K562 (cell line): ENCODE measurements around the gene XRN2. TPM values are rescaled to one million over a fixed set of nuclear protein-coding genes. Genes with fewer than 3 reads are reported as not detected.

Source experiments
- ATAC-seq: fragments of 200-7000 bp; cut with Tn5 transposase; 3 replicates; pipeline ENCODE4 v1.9.1; 2020; ENCODE audit warnings: moderate library complexity
- BruUV-seq: library from RNA; stranded (reverse); fragments of 400-500 nt; replicated peaks from 2 replicates; lab custom pipeline; 2021; lab: Mats Ljungman, UMichigan
- CTCF ChIA-PET: fragments of 300-600 bp; formaldehyde crosslinking; extraction: SDS; loops from one replicate; lab custom pipeline; 2021; ENCODE audit warnings: low intra/inter-chr PET ratio; lab: Yijun Ruan, JAX
- POLR2A ChIA-PET: fragments of 300-600, 350-650 bp; sonication (Branson Sonifier 250); formaldehyde crosslinking; extraction: SDS; loops from one replicate; lab custom pipeline; 2021; ENCODE audit warnings: antibody characterized with exemption, inconsistent platforms; lab: Yijun Ruan, JAX
- DNase-seq, 4 experiments: peaks; one replicate each; pipeline versions ENCODE4 v3.0.0 to v3.0.0-alpha.2; 2011 to 2018; ENCODE audit warnings: low spot score in 3 of 4, mixed read lengths in 3 of 4; ENCODE audit errors: extremely low read depth in 1 of 4
- FAIRE-seq: peaks from 2 replicates; lab custom pipeline; 2011; peaks lifted over from hg19 to GRCh38; lab: Jason Lieb, UNC
- H2AFZ ChIP-seq: 2 replicates; pipeline ENCODE4 v1.6.0; 2011; ENCODE audit warnings: low read depth, low read length, control low read depth, inconsistent platforms
- H3K27ac ChIP-seq: fragments of 200-600 bp; 3 replicates; pipeline ENCODE4 v1.8.0; 2011; ENCODE audit warnings: low read depth, mild to moderate bottlenecking, control low read depth, inconsistent platforms, low read length, moderate library complexity, mixed read lengths; ENCODE audit errors: extremely low read depth
- H3K27me3 ChIP-seq, 2 experiments: fragments of 300-600 bp in 1 of 2; 2 replicates in 1 of 2; 3 replicates in 1 of 2; pipeline versions ENCODE4 v1.6.0 to v1.8.0; 2011; ENCODE audit warnings: inconsistent platforms in 2 of 2, low read length in 2 of 2, mild to moderate bottlenecking in 1 of 2, mixed read lengths in 1 of 2, moderate library complexity in 1 of 2; ENCODE audit not compliant: control insufficient read depth in 2 of 2, insufficient read depth in 2 of 2
- H3K36me3 ChIP-seq: fragments of 300-600 bp; 3 replicates; pipeline ENCODE4 v1.8.0; 2011; ENCODE audit warnings: mild to moderate bottlenecking, low read length, inconsistent platforms; ENCODE audit not compliant: control insufficient read depth, insufficient read depth
- H3K4me1 ChIP-seq, 2 experiments: fragments of 200-600 bp in 1 of 2; replicated peaks in 1 of 2; 2 replicates in 1 of 2; 3 replicates in 1 of 2; pipeline versions ENCODE4 v1.5.1 to v1.8.0; 2011; ENCODE audit warnings: inconsistent platforms in 2 of 2, low read length in 2 of 2, mild to moderate bottlenecking in 1 of 2, mixed read lengths in 1 of 2, moderate library complexity in 1 of 2; ENCODE audit not compliant: control insufficient read depth in 2 of 2, insufficient read depth in 2 of 2
- H3K4me2 ChIP-seq: 2 replicates; pipeline ENCODE4 v1.6.1; 2011; ENCODE audit warnings: low read length, control low read depth, inconsistent platforms, mixed read lengths; ENCODE audit not compliant: insufficient read depth
- H3K4me3 ChIP-seq: fragments of 200-600 bp; sonication (generic), shearing (Covaris generic); 2 replicates; pipeline ENCODE4 v1.5.1; 2016; ENCODE audit warnings: control low read depth, inconsistent platforms
- H3K79me2 ChIP-seq: fragments of 200-600 bp; 3 replicates; pipeline ENCODE4 v1.8.0; 2011; ENCODE audit warnings: low read length, inconsistent platforms; ENCODE audit not compliant: control insufficient read depth, insufficient read depth
- H3K9ac ChIP-seq, 2 experiments: 2 replicates each; pipeline versions ENCODE4 v1.6.0 to v1.6.1; 2011; ENCODE audit warnings: low read depth in 2 of 2, low read length in 2 of 2, control low read depth in 1 of 2, inconsistent platforms in 1 of 2, mild to moderate bottlenecking in 1 of 2, mixed read lengths in 1 of 2; ENCODE audit not compliant: insufficient read depth in 1 of 2
- H3K9me1 ChIP-seq: one replicate; pipeline ENCODE4 v1.6.0; 2011; ENCODE audit warnings: inconsistent platforms, mild to moderate bottlenecking, low read length, moderate library complexity; ENCODE audit not compliant: control insufficient read depth, insufficient read depth
- H3K9me3 ChIP-seq: replicated peaks from 2 replicates; pipeline ENCODE4 v1.5.1; 2011; ENCODE audit warnings: low read depth, low read length, inconsistent platforms; ENCODE audit not compliant: control insufficient read depth, insufficient read depth
- H4K20me1 ChIP-seq: replicated peaks from 2 replicates; pipeline ENCODE4 v1.6.1; 2011; ENCODE audit warnings: low read length, inconsistent platforms, mixed read lengths; ENCODE audit not compliant: control insufficient read depth, insufficient read depth
- CBFA2T3 ChIP-seq: fragments of 450-650 bp; IDR thresholded peaks from 2 replicates; pipeline ENCODE4 v1.6.1; 2017
- CCNT2 ChIP-seq: IDR thresholded peaks from 2 replicates; pipeline ENCODE4 v1.6.1; 2011; ENCODE audit warnings: borderline replicate concordance, low read depth, mild to moderate bottlenecking, moderate library complexity, mixed read lengths, low read length; ENCODE audit not compliant: insufficient read length; ENCODE audit errors: extremely low read depth
- CTCF ChIP-seq, 3 experiments: IDR thresholded peaks in 2 of 3; conservative IDR thresholded peaks in 1 of 3; 2 replicates each; pipeline ENCODE4 v1.5.1; 2011 to 2012; ENCODE audit warnings: low read length in 3 of 3, mild to moderate bottlenecking in 3 of 3, control low read depth in 2 of 3, improper control_type of control experiment in 1 of 3, inconsistent platforms in 1 of 3, low read depth in 1 of 3, mixed read lengths in 1 of 3, moderate library complexity in 1 of 3; ENCODE audit not compliant: insufficient read depth in 2 of 3
- DNMT1 ChIP-seq: fragments of 450-650 bp; IDR thresholded peaks from 2 replicates; pipeline ENCODE4 v1.6.1; 2016; ENCODE audit warnings: antibody characterized with exemption, mild to moderate bottlenecking
- FOS ChIP-seq: IDR thresholded peaks from 3 replicates; pipeline ENCODE4 v1.6.1; 2011; ENCODE audit not compliant: insufficient read length; ENCODE audit errors: extremely low read depth
- FOXO4 ChIP-seq: fragments of 450-650 bp; formaldehyde crosslinking; IDR thresholded peaks from 2 replicates; pipeline ENCODE4 v1.4.0; 2020; ENCODE audit warnings: mild to moderate bottlenecking, moderate library complexity
- ILK ChIP-seq: fragments of 450-650 bp; IDR thresholded peaks from 2 replicates; pipeline ENCODE4 v1.6.1; 2016; ENCODE audit warnings: missing genetic modification characterization, low read depth, mild to moderate bottlenecking, missing compliant biosample characterization, moderate library complexity, borderline replicate concordance
- NCOA6 ChIP-seq: fragments of 450-650 bp; IDR thresholded peaks from 2 replicates; pipeline ENCODE4 v1.6.1; 2017; ENCODE audit warnings: mild to moderate bottlenecking
- NUFIP1 ChIP-seq: fragments of 450-650 bp; IDR thresholded peaks from 2 replicates; pipeline ENCODE4 v1.6.1; 2018; ENCODE audit not compliant: partially characterized antibody
- RCOR1 ChIP-seq, 2 experiments: IDR thresholded peaks; 2 replicates each; pipeline ENCODE4 v1.6.1; 2012; ENCODE audit warnings: low read depth in 2 of 2, low read length in 2 of 2, borderline replicate concordance in 1 of 2, improper control_type of control experiment in 1 of 2
- RUNX1 ChIP-seq: sonication (generic); IDR thresholded peaks from 2 replicates; pipeline ENCODE4 v1.6.1; 2016; ENCODE audit warnings: antibody characterized with exemption, low read depth
- SRSF9 ChIP-seq: fragments of 200-400 bp; formaldehyde crosslinking; IDR thresholded peaks from 2 replicates; pipeline ENCODE4 v1.6.1; 2017; ENCODE audit warnings: low read depth, low read length, borderline replicate concordance
- ZNF224 ChIP-seq: sonication (generic); formaldehyde crosslinking; IDR thresholded peaks from 2 replicates; pipeline ENCODE4 v1.8.0; 2022; ENCODE audit warnings: mild to moderate bottlenecking, missing genetic modification reagents
- WGBS: fragments of 100-300 bp; shearing (Covaris generic); methylation state at CpG from one replicate; pipeline ENCODE4 v1.1.6; 2016; ENCODE audit warnings: low coverage, mixed read lengths; ENCODE audit not compliant: insufficient coverage; ENCODE audit errors: missing lambda C conversion rate; 5-methylcytosine and 5-hydroxymethylcytosine counted together
- in situ Hi-C: fragments of 300-500 bp; cut with MboI; formaldehyde crosslinking; loops from 4 replicates; pipeline ENCODE4 v1.15.0; 2018; ENCODE audit warnings: inconsistent platforms, mixed read lengths
- intact Hi-C: fragments of 100-400 bp; cut with micrococcal nuclease; formaldehyde crosslinking; loops from 2 replicates; pipeline ENCODE4 v1.14.2; 2022
- polyA plus RNA-seq, 8 experiments: library from polyadenylated mRNA; depleted of rRNA in 4 of 8; stranded (reverse) in 5 of 8; unstranded in 3 of 8; fragments of >200 nt; fragmentation: Nextera tagmentation in 2 of 8; fragmentation: Illumina TruSeq in 1 of 8; extraction: Ambion mirVana in 2 of 8; extraction: Trizol in 1 of 8; gene quantifications; 2 replicates each; pipeline versions ENCODE4 v1.2.1 to v1.2.3, GENCODE V29; 2011 to 2014; ENCODE audit warnings: inconsistent platforms in 1 of 8, missing spikeins in 1 of 8
- total RNA-seq, 7 experiments: library from RNA; depleted of rRNA in 6 of 7; stranded (reverse); fragments of >200 nt in 6 of 7; fragmentation: Illumina TruSeq in 2 of 7; extraction: Trizol in 2 of 7; gene quantifications; 2 replicates each; pipeline versions ENCODE4 v1.2.1 to v1.2.3, GENCODE V29; 2011 to 2021; ENCODE audit warnings: low replicate concordance in 1 of 7
- TF ChIP-seq, protein P1 (sequence below): fragments of 450-650 bp; formaldehyde crosslinking; IDR thresholded peaks from 2 replicates; pipeline ENCODE4 v1.4.0; 2020; ENCODE audit warnings: mild to moderate bottlenecking
- TF ChIP-seq, protein P2 (sequence below): sonication (generic); formaldehyde crosslinking; IDR thresholded peaks from 2 replicates; pipeline ENCODE4 v1.4.0; 2020; ENCODE audit warnings: mild to moderate bottlenecking, missing genetic modification reagents

Gene XRN2
- total and polyA plus RNA-seq, 9 of the 15 experiments (the other 6 are each of a cell fraction or from before 2014, with no cell fraction given): 41.8 to 67.3 (median 51.4) TPM

DNA sequence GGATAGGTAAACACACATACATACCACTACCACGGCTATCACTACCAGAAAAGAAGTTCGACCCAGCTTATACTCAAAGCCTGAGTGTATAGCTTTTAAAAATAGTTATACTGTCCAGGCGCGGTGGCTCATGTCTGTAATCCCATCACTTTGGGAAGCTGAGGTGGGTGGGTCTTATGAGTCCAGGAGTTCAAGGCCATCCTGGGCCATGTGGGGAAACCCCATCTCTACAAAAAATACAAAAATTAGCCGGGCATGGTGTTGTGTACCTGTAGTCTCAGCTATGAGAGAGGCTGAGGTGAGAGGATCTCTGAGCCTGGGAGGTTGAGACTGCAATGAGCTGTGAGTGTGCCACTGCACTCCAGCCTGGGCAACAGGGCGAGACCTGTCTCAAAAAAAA is 61.3 kb downstream of the XRN2 start (continued):
- TF ChIP-seq FOS: no peak
- TF ChIP-seq CTCF (IDR thresholded peaks at IDR 0.05 in 2 of 3, conservative IDR thresholded peaks at IDR 0.05 in 1 of 3; ENCODE audit: insufficient read depth in 2 of 3, low read depth in 1 of 3, low read length in 3 of 3): no peak
- TF ChIP-seq, all 486 proteins: peak for 0

DNA sequence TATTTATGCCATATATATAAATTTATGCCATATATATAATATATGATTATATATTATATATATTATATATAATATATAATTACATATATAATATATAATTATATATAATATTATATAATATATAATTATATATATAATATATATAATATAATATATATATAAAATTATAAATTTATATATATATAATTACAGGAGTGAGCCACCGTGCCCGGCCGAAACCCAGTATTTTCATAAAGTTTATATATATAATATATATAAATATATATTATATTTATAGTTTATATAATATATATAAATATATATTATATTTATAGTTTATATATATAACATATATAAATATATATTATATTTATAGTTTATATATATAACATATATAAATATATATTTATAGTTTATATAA is 62.6 kb downstream of the XRN2 start:
- H3K79me2 ChIP-seq: no peaks in the 10 kb centered on the region
- 100% methylated on average over 3 of the region's 3 CpGs for WGBS
- H3K4me2 ChIP-seq: no peak overlapping the region
- H3K27me3 ChIP-seq: no peaks in the 10 kb centered on the region
- no peaks in the 10 kb centered on the region for H3K9me1 ChIP-seq
- no peak overlapping the region for H3K9ac ChIP-seq
- intact Hi-C loops (no loop called here), in situ Hi-C loops (no loop called here)
- BruUV-seq: no TSS peak
- POLR2A ChIA-PET: no interaction called here
- no peak overlapping the region for H2AFZ ChIP-seq
- no peaks in the 10 kb centered on the region for H3K9me3 ChIP-seq
- no peak overlapping the region for H3K27ac ChIP-seq
- FAIRE-seq (no peak), ATAC-seq (no peak), DNase-seq (no peak)
- no peak overlapping the region for H3K4me3 ChIP-seq
- peaks cover 67% of the 10 kb centered on the region; the same call in 2 of the 3 replicates for H3K36me3 ChIP-seq
- CTCF ChIA-PET: no interaction called here
- H4K20me1 ChIP-seq: no peaks in the 10 kb centered on the region
- no peaks in the 10 kb centered on the region for H3K4me1 ChIP-seq
- no peak for TF ChIP-seq ILK (tag)
- TF ChIP-seq, protein P1, sequence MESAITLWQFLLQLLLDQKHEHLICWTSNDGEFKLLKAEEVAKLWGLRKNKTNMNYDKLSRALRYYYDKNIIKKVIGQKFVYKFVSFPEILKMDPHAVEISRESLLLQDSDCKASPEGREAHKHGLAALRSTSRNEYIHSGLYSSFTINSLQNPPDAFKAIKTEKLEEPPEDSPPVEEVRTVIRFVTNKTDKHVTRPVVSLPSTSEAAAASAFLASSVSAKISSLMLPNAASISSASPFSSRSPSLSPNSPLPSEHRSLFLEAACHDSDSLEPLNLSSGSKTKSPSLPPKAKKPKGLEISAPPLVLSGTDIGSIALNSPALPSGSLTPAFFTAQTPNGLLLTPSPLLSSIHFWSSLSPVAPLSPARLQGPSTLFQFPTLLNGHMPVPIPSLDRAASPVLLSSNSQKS (CRISPR knock-in tag): no peak
- TF ChIP-seq ZNF224 (CRISPR knock-in tag): no peak
- no peak for TF ChIP-seq NUFIP1
- no peak for TF ChIP-seq DNMT1
- no peak for TF ChIP-seq RCOR1 (IDR thresholded peaks at IDR 0.05; ENCODE audit: borderline replicate concordance in 1 of 2, low read depth in 2 of 2, low read length in 2 of 2)
- no peak for TF ChIP-seq FOXO4 (CRISPR knock-in tag)
- TF ChIP-seq, protein P2, sequence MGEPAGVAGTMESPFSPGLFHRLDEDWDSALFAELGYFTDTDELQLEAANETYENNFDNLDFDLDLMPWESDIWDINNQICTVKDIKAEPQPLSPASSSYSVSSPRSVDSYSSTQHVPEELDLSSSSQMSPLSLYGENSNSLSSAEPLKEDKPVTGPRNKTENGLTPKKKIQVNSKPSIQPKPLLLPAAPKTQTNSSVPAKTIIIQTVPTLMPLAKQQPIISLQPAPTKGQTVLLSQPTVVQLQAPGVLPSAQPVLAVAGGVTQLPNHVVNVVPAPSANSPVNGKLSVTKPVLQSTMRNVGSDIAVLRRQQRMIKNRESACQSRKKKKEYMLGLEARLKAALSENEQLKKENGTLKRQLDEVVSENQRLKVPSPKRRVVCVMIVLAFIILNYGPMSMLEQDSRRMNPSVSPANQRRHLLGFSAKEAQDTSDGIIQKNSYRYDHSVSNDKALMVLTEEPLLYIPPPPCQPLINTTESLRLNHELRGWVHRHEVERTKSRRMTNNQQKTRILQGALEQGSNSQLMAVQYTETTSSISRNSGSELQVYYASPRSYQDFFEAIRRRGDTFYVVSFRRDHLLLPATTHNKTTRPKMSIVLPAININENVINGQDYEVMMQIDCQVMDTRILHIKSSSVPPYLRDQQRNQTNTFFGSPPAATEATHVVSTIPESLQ (CRISPR knock-in tag): no peak
- no peak for TF ChIP-seq SRSF9
- no peak for TF ChIP-seq RUNX1
- no peak for TF ChIP-seq NCOA6
- no peak for TF ChIP-seq CCNT2
- TF ChIP-seq CBFA2T3: no peak
